Adrenal gland (tissue), 12 donors: ENCODE data around the gene USP6NL. TPM values are rescaled to one million over a fixed set of nuclear protein-coding genes. Genes with fewer than 3 reads are reported as not detected.
"Not testable (repeated sequence)": the region's sequence is repeated elsewhere in the genome, so short reads cannot be mapped to it uniquely, and the experiment has no call there.

Source experiments
- DNase-seq, 7 donors: peaks; one replicate each; pipeline ENCODE4 v3.0.0-alpha.2; 2019 to 2020
- H3K27ac ChIP-seq, 5 donors: fragments of 200-600 bp; sonication (generic) in 4 of 5; 1 replicate in 3 of 5; 2 replicates in 2 of 5; pipeline versions ENCODE4 v1.5.1 to v1.8.0; 2016 to 2020; ENCODE audit warnings: mild to moderate bottlenecking in 1 of 5
- H3K27me3 ChIP-seq: fragments of 200-600 bp; 2 replicates; pipeline ENCODE4 v1.8.0; 2021
- H3K36me3 ChIP-seq, 2 donors: fragments of 200-600 bp; replicated peaks in 1 of 2; 1 replicate in 1 of 2; 2 replicates in 1 of 2; pipeline versions ENCODE4 v1.5.1 to v1.8.0; 2018 to 2022
- H3K4me1 ChIP-seq, 2 donors: fragments of 200-600 bp; replicated peaks in 1 of 2; 1 replicate in 1 of 2; 2 replicates in 1 of 2; pipeline versions ENCODE4 v1.5.1 to v1.8.0; 2018 to 2021
- H3K4me3 ChIP-seq, 4 donors: fragments of 200-600 bp; sonication (generic) in 3 of 4; one replicate each; pipeline ENCODE4 v1.5.1; 2016 to 2018
- H3K9me3 ChIP-seq, 3 donors: fragments of 200-600 bp; sonication (generic) in 1 of 3; replicated peaks in 1 of 3; 1 replicate in 2 of 3; 2 replicates in 1 of 3; pipeline versions ENCODE4 v1.5.1 to v1.8.0; 2016 to 2021
- POLR2A ChIP-seq, 2 donors: fragments of 450-650 bp; IDR thresholded peaks; one replicate each; pipeline ENCODE4 v1.6.1; 2017; ENCODE audit warnings: antibody characterized with exemption in 2 of 2, mild to moderate bottlenecking in 2 of 2, moderate library complexity in 1 of 2
- WGBS, 4 donors: extraction: QIAGEN DNeasy Blood & Tissue Kit in 2 of 4; methylation state at CpG; one replicate each; pipeline versions ENCODE4 v1.1.5 to v1.1.7; 2013 to 2017; 5-methylcytosine and 5-hydroxymethylcytosine counted together
- intact Hi-C, 2 donors: fragments of 100-400 bp; cut with DNase I; formaldehyde crosslinking; loops; one replicate each; pipeline versions ENCODE4 v1.14.1 to v1.15.0; 2022 to 2023
- polyA plus RNA-seq, 3 donors: library from polyadenylated mRNA; stranded (reverse); fragments of 200-250 nt in 2 of 3; fragments of 350-450 nt in 1 of 3; fragmentation: Illumina TruSeq in 1 of 3; extraction: RNeasy Lipid Tissue Mini Kit (QIAGEN cat#74804) in 1 of 3; gene quantifications; one replicate each; pipeline ENCODE4 v1.2.3, GENCODE V29; 2013 to 2014
- total RNA-seq, 9 donors: library from RNA; depleted of rRNA in 4 of 9; stranded (reverse); fragments of >200 nt in 4 of 9; fragments of 120-200 nt in 1 of 9; fragmentation: NEBNext Ultra II Directional in 1 of 9; extraction: Animal tissue kit (Norgen Biotek cat#: 25700) in 1 of 9; gene quantifications; one replicate each; pipeline versions ENCODE4 v1.1.0 to v1.2.4, GENCODE V29; 2013 to 2023
- TF ChIP-seq, protein P1 (sequence below), 6 experiments: fragments of 450-650 bp in 4 of 6; fragments of 200-600 bp in 2 of 6; sonication (generic) in 1 of 6; IDR thresholded peaks; 1 replicate in 5 of 6; 2 replicates in 1 of 6; pipeline versions ENCODE4 v1.5.1 to v1.8.0; 2016 to 2021; ENCODE audit warnings: antibody characterized with exemption in 6 of 6, mild to moderate bottlenecking in 2 of 6, moderate library complexity in 1 of 6
- donor health status: healthy with polysubstance abuse.
- donor health status: Bipolar disorder and iron deficiency.
- donor health status: DM: yes; HTN: yes; CAD: no.
- donor health status: DM: no; HTN: no; CAD: no.
- donor health status: DM: no; HTN: no; CAD: no.
- donor health status: DM: yes; HTN: yes; CAD: no.

The USP6NL gene
- total and polyA plus RNA-seq, 12 donors = 3.5 to 35.1 (median 19.8) TPM

DNA sequence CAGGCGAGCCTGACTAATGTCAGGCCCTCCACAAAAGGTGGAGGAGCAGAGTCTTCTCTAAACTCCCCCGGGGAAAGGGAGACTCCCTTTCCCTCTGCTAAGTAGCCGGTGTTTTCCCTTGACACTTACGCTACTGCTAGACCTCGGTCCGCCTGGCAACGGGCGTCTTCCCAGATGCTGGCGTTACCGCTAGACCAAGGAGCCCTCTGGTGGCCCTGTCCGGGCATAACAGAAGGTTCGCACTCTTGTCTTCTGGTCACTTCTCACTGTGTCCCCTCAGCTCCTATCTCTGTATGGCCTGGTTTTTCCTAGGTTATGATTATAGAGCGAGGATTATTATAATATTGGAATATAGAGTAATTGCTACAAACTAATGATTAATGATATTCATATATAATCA is 116.5 kb downstream of the USP6NL start:
- H3K36me3 ChIP-seq, intact Hi-C loops, H3K4me1 ChIP-seq, H3K9me3 ChIP-seq, H3K27ac ChIP-seq, H3K27me3 ChIP-seq, H3K4me3 ChIP-seq: not testable (repeated sequence)
- TF ChIP-seq, protein P1, sequence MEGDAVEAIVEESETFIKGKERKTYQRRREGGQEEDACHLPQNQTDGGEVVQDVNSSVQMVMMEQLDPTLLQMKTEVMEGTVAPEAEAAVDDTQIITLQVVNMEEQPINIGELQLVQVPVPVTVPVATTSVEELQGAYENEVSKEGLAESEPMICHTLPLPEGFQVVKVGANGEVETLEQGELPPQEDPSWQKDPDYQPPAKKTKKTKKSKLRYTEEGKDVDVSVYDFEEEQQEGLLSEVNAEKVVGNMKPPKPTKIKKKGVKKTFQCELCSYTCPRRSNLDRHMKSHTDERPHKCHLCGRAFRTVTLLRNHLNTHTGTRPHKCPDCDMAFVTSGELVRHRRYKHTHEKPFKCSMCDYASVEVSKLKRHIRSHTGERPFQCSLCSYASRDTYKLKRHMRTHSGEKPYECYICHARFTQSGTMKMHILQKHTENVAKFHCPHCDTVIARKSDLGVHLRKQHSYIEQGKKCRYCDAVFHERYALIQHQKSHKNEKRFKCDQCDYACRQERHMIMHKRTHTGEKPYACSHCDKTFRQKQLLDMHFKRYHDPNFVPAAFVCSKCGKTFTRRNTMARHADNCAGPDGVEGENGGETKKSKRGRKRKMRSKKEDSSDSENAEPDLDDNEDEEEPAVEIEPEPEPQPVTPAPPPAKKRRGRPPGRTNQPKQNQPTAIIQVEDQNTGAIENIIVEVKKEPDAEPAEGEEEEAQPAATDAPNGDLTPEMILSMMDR (IDR thresholded peaks at IDR 0.05) = peak; percentile 13 to 44 (median 36)
- 47 to 70% (median 56%) methylated on average over 11 to 12 of the region's 13 CpGs for WGBS, 4 donors
- peak; percentile 34 to 79 (median 57) for DNase-seq

DNA sequence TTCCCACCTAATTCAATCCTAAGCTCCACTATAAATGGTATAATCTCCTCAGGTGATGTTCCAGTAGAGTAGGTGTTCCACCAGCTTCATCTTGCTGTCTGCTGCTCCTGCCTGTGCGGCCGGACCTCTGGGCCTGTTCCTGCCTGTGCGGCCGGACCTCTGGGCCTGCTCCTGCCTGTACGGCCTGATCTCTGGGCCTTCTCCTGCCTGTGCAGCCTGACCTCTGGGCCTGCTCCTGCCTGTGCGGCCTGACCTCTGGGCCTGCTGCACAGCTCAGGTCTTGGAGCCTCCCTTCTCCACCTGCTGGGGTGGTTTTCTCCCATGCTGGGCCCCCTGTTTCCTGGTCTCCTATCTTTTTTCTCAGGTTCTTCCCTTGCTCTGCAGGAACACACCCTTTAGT is 117.8 kb downstream of the USP6NL start:
- Histone ChIP-seq H3K36me3 (no peaks in the 10 kb centered on the region), H3K27ac (no peak overlapping the region), H3K4me1 (no peaks in the 10 kb centered on the region), H3K27me3 (no peaks in the 10 kb centered on the region), H3K4me3 (no peak overlapping the region), H3K9me3 (no peaks in the 10 kb centered on the region)
- intact Hi-C loops = no loop called here
- DNase-seq = no peak
- 93 to 99% (median 98%) methylated on average over 5 to 6 of the region's 6 CpGs for WGBS, 4 donors
- TF ChIP-seq, protein P1 (IDR thresholded peaks at IDR 0.05) = no peak
- no peak for TF ChIP-seq POLR2A (IDR thresholded peaks at IDR 0.05)

DNA sequence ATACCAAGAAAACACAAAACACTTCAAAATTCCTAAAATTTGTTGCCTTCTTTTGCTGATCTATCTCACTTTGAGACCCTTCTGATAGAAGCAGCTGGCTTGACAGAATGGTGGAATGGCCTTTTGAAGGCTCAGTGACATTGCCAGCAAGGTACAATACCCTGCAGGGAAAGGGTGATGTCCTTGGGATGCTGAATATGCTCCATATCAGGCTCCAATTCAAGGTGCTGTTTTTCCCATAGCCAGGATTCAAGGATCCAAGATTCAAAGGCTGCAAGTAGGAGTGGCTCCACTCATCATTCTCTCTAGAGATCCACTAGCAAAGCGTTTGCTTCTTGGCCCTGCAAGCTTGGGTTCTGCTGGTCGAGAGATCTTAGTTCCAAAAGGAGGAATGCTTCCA is 120.4 kb downstream of the USP6NL start:
- WGBS, 4 donors = 93 to 97% (median 94%) methylated on average over 2 of the region's 2 CpGs
- H3K4me3 ChIP-seq = no peak overlapping the region
- no peaks in the 10 kb centered on the region for H3K36me3 ChIP-seq
- TF ChIP-seq POLR2A (IDR thresholded peaks at IDR 0.05) = no peak
- TF ChIP-seq, protein P1 (IDR thresholded peaks at IDR 0.05) = no peak
- intact Hi-C loops = no loop called here
- H3K4me1 ChIP-seq = no peaks in the 10 kb centered on the region
- no peaks in the 10 kb centered on the region for H3K9me3 ChIP-seq
- no peak for DNase-seq
- no peaks in the 10 kb centered on the region for H3K27me3 ChIP-seq
- H3K27ac ChIP-seq = no peak overlapping the region

DNA sequence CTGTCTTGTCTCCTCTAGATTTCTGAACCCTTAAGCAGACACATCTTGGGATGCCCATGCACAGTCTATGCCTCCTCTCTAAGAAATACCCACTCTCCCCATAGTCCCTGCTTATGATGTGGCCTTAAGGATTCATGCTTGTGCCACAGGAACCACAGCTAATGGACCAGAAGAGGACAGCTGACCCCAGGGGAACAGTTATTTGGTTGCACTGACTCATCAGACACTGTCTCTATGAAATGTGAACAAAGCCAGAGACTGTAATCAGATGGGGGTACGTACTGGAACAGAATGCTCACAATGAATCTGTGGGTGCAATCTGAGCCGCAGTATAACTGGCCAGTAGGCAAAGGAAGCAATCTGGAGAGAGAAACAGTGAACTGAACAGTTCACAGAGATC is 121.9 kb downstream of the USP6NL start:
- Histone ChIP-seq H3K36me3 (no peaks in the 10 kb centered on the region), H3K4me3 (no peak overlapping the region), H3K4me1 (no peaks in the 10 kb centered on the region), H3K27ac (no peak overlapping the region), H3K27me3 (no peaks in the 10 kb centered on the region), H3K9me3 (no peaks in the 10 kb centered on the region)
- TF ChIP-seq, protein P1 (IDR thresholded peaks at IDR 0.05) = no peak
- no peak for TF ChIP-seq POLR2A (IDR thresholded peaks at IDR 0.05)
- intact Hi-C loops = no loop called here
- 94 to 98% (median 96%) methylated on average over 2 of the region's 2 CpGs for WGBS, 4 donors
- no peak for DNase-seq
